GDM1 (cell line): ENCODE results near the gene EPHB1.

Experiments
- DNase-seq: peaks from one replicate; lab custom pipeline; 2025; lab: John Stamatoyannopoulos, UW

The EPHB1 gene

DNA sequence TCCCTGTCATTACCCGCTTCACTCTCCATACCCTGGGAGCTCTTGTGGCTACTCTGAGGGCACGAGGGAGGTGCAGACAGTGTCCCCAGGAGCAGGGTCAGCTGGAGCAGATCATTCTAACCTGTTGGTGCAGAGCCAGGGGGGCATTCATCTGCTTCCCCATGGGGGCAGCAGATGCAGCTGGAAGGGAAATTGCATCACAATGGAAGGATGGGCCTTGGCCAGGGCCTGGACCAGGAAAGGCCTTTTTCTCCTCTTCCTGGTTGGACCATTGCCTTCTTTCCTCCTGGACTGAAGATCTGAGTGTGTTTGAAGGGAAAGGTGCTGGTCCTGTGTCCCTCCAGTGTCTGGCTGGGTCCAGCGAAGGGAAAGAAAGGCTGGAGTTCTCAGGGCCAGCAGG, 55.7 kb downstream of the EPHB1 start:
- no peak for DNase-seq

DNA sequence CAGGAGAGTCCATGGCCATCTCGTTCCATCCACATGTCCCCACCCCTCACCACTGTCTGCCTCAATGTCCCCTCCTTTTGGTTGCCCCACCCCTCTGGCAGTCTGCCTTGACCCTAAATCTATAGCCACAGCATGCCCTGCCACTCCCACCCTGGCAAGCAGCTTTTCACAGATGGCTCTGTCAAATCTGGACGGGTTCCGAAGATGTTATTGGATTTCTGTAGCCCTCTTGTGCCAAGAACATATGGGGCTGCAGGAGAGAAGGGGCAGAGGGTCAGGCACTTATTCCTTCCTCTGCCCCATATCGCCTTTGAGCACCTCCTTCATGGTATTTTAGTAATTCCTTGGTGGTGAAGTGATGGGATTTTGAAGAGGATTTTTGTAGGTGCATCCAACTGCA, 57.1 kb downstream of the EPHB1 start:
- DNase-seq: no peak

DNA sequence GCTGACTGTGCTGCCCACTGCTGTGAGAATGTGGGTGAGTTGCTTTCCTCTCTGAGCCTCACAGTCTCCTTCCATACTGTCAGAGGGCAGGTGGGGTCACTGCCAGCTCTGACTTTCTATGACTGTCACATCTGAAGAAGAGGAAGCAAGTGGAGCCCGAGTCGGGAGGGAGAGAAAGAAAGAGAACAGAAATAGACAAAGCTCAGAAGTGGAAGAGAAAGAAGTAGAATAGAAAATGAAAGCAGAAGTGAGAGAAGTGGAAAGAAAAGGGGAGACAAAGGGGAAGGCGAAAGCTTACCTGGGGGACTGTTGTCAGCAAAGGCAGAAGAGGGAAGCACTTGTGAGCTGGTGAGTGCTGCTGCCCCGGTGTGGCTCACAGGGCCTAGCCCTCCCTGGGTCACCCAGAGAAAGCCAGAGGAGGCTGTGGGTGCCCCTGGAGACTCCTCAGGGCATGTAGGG, 57.9 kb downstream of the EPHB1 start:
- peak; percentile 42 for DNase-seq

DNA sequence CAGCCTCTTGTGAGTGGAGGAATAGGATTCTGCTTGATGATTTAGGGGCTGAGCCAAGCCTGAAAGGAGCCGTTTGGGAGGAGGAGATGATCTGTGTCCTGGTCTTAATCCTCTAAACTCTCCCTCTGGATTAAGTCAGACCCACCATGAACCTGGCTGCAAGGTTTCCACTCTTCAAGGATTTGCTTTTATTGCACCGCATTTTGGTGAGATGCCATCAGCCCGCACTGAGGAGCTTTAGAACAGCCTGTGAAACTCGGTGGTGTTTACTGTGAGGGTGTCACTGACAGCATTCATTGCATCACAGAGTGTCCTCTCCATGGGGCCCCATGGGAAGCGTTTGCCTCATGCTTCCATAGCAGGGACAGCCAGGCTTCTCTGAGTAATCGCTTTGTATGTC, 59.2 kb downstream of the EPHB1 start:
- DNase-seq: no peak

DNA sequence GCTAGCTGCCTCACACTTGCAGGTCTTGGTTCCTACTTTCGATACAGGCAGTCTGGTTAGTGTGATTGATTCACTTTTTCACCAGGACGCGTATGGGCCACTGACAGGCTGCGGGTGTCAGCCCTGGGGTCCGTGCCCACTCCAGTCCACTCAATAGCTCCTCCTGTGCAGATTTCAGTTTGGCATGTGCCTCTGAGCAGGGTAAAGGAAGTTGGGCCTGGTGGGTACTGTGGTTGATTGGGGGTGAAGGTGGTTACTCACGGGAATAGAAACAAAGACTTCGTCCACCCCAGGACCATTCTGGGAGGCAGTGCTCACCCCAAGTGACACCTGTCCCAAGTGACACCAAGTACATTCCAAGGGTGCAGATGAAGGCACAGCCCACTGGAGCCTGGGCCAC, 62.3 kb downstream of the EPHB1 start:
- DNase-seq: no peak

DNA sequence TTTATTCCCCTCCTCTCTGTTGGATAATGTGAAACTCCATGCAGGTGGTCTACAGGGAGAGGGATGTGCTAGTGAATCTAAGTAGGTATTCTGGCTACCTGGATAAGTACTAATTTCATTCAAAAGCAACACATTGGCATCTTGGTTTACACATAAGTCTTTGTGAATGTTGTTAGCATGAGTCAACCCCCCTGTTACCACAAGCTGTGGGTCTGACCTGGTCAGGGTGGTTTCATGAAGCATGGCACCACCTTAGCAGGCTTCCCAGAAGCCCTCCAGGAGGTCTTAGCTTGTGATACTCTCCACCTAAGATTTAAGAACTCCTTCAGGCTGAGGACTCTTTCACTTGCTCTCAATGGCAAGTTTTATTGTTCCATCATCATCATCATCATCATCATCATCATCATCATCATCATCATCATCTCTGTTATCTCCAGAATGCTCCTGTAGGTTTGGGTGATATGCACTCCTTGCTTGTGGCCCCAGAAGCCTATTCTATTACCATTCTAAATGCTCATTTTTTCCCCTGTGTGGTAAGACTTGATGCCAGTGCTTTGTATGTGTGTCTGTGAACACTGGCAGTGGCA, 62.8 kb downstream of the EPHB1 start:
- no peak for DNase-seq

DNA sequence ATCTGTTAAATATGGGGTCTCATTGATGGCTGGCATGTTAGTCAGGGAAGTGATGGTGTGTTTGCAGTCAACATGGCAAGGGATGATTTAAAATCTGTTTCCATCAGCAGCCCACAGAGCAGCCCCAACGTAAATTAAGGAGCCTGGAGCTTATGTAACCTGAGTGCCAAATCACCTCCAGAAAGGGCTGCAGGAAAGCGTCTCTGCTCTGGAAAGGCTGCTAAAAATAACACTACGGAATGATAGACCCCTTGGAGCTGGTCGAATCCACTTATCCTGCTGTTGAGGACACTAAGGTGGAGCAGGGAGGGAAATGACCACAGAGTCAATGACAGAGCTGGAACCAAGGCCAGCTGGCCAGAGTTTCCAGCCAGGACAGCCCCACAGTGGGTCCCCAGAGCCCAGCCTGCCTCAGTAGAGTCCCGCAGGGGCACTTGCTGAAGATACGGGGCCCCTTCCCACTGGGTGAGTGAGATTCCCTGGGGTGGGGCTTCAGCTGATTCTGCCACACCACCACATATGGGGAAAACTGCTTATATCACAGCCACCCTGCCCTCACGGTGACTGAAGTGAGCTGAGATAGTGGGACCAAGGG, 63.5 kb downstream of the EPHB1 start:
- no peak for DNase-seq

DNA sequence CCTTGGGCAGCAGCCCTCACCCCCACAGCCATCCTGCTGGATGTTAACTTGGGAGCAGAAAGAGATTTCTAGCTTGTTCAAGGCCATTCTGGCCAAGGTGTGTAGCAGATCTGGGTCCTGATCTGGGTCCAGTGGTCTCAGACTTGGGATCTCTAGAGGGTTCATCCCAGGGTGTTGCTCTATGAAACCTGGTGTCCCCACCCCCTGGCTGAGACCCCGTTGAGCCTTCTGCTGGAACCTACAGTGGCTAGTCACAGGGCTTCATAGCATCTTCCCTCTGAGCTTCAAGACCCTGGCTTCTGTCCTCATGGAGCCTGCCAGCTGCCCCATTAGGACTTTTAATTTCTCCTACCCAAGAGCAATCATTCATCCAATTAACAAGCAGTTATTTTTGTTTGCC, 64.3 kb downstream of the EPHB1 start:
- no peak for DNase-seq

DNA sequence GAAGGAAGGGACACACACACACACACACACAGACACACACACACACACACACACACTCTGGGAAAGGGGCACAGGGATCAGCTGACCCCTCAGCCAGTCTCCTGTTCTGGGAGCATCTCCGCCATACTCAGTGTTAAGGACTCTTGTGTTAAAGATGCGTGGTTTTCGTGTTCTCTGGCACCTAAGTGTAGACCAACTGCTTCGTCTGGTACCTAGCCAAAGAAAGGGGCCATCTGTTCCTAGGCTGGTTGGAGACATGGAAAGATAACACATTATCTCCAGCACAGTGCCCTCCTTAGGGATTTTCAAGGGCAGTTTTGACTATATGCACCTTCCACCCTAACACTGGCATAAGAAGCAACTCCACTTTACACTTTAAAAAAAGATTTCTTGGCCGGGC, 65.1 kb downstream of the EPHB1 start:
- no peak for DNase-seq

DNA sequence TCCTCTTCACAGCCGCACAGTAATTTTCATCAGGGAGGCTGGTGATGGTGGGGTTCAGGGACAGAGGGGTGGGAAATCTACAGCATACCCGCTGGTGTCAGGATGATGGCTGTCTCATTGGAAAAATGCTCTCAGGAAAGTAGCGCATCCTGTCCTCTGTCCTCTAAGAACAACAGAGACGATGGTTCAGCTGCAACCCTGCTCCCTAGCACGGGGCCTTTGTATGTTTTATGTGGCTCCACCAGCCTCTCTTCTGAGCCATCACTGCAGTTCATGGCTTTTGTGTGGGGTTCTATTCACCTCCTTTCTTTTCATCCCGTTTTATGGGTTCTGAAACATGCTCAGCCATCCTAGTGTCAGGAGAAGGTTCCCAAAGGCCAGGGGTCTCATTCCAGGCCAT, 68.9 kb downstream of the EPHB1 start:
- DNase-seq: no peak

DNA sequence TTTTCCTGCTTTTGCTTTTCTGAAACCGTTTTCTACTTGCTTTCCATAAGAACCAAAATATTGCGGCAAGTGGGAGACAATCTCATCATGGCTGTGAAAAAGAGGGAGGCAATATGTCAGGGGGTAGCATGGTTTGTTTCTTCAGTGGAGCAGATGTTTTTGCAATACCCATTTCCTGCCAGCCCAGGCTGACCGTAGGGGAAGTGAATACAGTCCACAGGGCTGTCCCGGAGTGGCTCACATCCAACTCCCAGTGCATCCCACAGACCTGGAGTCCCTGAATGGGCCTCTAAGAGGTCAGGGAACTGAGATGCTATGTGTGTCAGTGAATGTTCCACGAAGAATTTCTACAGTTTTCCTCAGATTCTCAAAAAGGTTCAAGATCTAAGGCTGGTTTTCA, 69.6 kb downstream of the EPHB1 start:
- DNase-seq: no peak

DNA sequence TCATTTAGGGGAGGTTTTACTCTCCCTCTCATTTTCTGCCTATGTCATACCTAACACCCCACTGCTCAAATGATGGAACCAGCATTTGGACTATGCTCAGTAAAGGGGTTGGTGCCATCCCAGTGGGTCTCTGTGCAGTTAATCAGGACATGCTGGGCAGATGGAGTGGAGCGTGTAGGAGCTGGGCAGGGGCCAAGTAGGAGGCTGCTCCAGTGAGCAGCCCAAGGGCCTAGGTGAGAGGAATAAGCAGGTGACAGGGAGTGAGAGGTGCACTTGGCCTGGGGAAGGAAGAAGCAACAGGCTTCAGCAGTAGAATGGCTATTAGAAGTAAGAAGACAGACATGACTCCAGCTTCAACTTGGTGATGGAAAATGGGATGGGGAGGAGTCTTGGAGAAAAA, 72.2 kb downstream of the EPHB1 start:
- DNase-seq: no peak

DNA sequence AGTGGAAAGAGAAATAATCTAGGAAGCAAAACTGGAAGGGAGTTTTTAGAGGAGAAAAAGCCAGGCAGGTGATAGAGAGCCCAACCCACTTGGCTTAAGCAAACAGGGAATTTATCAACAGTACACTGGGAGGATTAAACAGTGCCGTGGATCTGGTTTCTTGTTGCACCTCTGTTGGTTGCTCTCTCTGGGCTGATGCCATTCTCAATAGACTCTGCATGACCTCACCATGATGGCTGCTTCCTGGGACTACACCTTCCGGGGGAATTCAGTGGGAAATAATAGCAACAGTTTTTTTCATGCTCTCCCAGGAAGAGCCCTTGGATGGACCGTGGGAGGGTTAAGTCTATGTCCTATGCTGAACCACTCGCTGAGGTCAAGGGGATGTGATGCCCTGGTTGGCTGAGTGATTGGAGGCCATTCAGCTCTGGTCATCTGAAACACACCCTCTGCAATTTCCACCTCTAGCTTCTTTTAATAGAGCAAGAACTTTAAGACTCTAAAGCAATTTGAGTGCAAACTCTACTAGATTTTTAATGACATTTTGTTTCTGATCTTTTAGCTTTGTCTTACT, 74.2 kb downstream of the EPHB1 start:
- DNase-seq: no peak

DNA sequence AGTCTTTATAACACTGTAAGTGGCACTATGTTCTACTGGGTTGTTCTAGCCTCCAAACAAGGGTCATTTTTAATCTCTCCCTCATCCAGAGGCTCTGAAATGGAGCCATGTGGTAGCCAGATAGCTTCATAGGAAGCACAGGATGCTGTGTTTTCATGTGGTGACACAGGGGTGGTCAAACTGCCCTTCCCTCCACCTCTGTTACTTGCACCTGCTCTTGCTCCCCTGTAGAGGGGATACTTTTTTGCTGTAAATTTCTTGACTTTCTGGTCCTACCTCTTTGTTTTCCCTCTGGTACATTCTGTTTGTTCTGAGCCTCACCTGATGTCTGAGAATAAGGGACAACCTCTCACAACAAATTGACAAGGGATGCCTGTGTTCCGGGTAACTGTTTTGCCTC, 76.8 kb downstream of the EPHB1 start:
- no peak for DNase-seq

DNA sequence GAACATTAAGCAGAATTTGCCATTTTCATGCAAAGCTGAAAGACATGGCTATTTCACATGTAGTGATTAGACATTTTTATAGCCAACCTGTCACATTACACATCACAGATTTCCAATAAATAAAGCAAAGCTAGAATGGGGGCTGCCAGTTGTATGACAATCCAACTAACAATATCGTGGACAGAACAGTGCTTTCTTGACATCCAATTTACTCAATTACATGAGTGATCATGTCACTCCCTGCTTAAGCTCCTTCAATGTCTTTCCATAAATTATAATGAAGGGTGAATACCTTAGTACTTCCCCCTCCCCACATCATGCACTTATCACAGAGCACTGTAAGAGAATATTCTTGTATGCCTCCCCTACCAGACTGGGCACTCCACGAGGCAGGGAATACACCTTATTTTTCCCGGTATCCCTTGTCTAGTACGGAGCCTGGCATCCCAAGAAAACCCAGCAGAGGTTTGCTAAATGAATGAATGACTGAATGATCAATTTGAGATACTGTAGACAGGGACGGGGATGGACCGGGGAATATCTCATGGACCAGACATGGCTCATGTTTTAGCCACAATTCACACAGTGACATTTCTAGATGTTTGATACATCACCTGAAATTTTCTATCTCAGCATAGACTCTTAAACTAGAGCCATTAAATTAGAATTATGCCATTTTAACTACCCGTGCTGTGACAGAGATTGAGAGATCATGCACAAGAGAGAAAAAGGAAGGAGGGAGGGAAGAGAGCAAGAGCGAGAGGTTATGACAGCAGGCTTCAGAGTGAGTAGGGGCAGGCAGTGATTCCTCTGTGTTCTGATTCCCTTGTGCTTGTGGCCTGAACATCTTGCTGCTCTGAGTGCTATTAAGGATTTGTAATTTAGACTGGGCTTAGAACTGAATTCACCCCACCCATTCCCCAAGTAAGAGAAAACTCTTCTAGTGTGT, 77.7 kb downstream of the EPHB1 start:
- DNase-seq: no peak

DNA sequence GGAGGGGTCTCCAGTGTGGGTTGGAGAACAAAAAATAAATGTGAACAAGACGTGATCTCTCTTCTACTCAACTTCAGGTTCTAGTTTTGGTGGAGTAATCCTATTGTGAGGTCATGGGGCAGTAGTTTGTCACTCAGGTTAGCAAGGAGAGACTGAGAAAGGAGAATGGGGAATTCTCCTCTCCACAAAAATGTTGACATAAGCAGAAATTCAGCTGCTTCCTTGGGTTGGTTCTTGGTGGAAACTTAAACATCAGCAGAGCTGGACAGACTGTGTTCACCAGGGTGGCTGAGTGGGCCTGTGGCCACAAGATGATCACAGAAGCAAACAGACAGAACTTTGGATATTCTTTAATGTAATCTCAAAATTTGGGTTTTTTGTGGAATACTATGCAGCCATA, 78.7 kb downstream of the EPHB1 start:
- no peak for DNase-seq

DNA sequence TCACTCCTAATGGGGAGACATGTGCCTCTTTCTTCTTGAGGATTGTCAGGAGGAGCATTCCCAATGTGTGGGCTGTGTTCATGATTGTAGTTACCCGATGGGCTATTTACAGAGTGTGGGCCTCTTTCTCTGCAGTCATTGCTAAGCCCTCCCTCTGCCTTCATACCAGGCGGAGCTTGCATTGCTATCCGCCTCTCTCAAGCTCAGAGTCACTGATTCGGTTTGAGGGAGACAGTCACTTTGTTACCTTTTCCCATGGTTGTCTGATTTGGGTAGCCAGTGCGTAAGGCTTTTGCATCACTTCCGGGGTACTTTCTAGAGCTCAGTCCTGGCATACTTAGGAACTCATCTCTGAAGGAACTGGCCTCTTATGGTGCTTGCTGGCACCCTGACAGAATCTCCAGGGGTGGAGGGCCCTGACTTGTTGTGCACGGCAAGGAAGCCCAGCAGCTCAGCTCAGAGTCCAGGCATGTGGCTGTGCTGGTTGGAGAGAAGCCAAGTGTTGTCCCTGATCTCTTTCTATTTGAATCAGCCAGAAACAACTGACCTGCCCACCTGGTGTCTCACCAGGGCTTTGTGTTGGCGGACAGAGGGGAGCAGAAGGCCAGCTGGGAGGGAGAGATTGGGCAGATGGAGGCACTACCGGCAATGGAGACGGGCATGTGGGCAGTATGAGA, 79.8 kb downstream of the EPHB1 start:
- DNase-seq: no peak

DNA sequence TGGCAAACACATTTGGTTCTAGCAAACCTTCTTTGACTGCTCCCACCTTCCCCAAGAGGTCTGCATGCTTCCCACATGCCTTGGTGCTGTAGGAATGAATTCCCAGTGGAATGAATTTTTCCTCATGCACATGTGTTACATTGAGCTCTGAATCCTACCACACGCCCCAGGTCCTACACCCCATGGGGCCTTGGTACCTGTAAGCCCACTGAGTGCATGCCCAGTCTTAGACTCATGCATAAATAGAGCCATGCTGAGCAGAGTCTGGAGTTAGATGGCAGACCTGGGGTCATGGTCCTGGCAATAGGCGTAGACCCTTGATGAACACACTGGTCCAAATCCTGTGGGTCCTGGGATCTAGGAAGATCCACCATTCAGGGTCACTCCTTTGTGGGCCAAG, 81.8 kb downstream of the EPHB1 start:
- DNase-seq: no peak

DNA sequence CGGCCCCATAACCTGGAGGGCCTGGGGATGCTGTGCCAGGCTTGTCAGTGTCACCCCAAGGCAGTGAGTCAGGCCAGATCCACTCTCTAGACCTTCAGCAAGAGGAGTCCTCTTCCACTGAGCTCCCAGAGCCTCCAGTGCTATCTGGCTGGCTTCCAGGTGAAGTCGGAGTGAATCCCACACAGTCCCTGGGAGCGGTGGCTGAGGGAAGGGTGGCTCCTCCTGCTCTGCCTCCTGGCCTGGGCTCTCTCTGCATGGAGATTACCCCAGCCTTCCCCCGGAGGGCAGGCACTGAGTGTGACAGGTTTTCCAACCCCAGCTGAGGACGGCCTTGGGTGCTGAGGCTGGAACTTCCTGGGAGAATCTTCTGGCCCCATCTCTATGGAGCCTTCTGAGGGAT, 82.7 kb downstream of the EPHB1 start:
- no peak for DNase-seq

DNA sequence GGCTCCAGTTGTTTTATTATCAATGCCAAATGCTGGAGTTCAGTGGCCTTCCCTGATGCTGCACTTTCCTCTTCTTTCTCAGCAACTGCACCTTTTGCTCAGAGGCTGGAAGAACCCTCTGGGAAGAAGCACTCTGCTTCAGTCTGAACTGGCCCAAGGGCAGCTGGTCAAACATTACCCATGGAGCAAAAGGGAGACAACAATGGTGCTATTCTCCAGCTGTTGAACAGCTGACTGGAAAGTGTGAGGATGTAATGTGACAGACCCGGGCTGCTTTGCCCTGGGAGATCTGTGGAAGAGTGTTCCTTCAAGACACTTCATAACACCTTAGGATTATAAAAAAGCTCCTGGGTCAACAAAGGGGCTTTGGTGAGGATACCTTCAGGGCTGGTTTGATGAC, 84.9 kb downstream of the EPHB1 start:
- no peak for DNase-seq

DNA sequence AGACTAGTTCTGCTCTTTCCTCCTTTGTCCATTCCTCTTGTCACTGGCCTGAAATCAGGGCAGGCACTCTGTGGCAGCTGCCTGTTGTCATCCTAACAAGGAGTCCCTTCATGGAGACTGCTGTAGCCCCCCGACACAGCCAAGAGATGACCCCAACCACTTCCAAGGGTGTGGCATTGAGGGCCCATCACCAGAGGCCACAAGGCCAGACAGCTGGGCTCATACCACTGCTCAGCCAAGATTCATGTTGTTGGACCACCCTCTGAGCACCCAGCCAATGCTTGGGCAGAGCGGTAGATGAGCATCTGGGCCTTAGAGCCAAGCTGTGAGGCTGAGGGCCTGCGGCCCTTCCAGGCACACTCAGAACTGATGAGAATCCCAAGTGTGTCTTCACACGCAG, 85.4 kb downstream of the EPHB1 start:
- DNase-seq: no peak

DNA sequence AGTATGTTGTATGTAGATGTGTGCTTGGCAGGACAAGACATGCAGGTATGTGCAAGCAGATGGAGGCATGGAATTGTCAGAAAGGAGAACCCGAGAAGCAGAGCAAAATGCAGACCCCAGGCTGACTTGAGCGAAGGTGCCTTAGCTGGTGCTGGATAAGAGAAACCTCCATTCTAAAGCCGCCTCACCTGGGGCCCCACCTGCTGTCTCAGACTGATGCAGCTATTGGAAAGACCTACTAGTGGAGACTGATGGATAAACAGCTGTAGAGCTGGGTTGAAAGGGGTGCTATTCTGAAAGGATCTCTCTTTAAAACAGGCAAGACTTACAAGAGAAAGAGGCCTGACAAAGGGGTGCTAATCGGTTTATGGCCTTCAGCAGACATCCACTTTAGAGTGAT, 86.2 kb downstream of the EPHB1 start:
- no peak for DNase-seq
